SK-N-SH (cell line): ENCODE results near the gene GPR155. TPM values are rescaled to one million over a fixed set of nuclear protein-coding genes. Genes with fewer than 3 reads are reported as not detected.

Experiments used
- CTCF ChIA-PET: fragments of 300-600, 350-600 bp; formaldehyde crosslinking; extraction: SDS; loops from one replicate; lab custom pipeline; 2021; lab: Yijun Ruan, JAX
- POLR2A ChIA-PET: fragments of 350-600 bp; sonication (Branson Sonifier 250); formaldehyde crosslinking; extraction: SDS; loops from one replicate; lab custom pipeline; 2020; ENCODE audit warnings: antibody characterized with exemption, inconsistent platforms; lab: Yijun Ruan, JAX
- DNase-seq: peaks from one replicate; pipeline ENCODE4 v3.0.0; 2012
- H2AFZ ChIP-seq: fragments of 200-600 bp; sonication (generic); 2 replicates; pipeline ENCODE4 v1.8.1; 2016; ENCODE audit warnings: antibody characterized with exemption, mild to moderate bottlenecking, low read depth
- H3F3A ChIP-seq: fragments of 200-600 bp; sonication (generic); replicated peaks from 2 replicates; pipeline ENCODE3; 2016; ENCODE audit warnings: antibody characterized with exemption, mild to moderate bottlenecking; ENCODE audit not compliant: insufficient read depth
- H3K27ac ChIP-seq, 2 experiments: fragments of 200-500 bp in 1 of 2; fragments of 200-600 bp in 1 of 2; sonication (Bioruptor generic) in 1 of 2; sonication (generic), shearing (Covaris generic) in 1 of 2; 2 replicates each; pipeline versions ENCODE4 v1.5.1 to v1.6.1; 2014 to 2016; ENCODE audit warnings: low read depth in 2 of 2, inconsistent platforms in 1 of 2, low read length in 1 of 2, mild to moderate bottlenecking in 1 of 2, mixed read lengths in 1 of 2
- H3K27me3 ChIP-seq: fragments of 200-600 bp; sonication (generic), shearing (Covaris generic); 2 replicates; pipeline ENCODE4 v1.6.1; 2016; ENCODE audit warnings: mixed run types; ENCODE audit not compliant: insufficient read depth
- H3K36me3 ChIP-seq, 2 experiments: fragments of 200-500 bp in 1 of 2; fragments of 200-600 bp in 1 of 2; sonication (Bioruptor generic) in 1 of 2; sonication (generic) in 1 of 2; replicated peaks in 1 of 2; 2 replicates each; pipeline versions ENCODE3 to v1.5.1; 2014 to 2016; ENCODE audit warnings: low read length in 1 of 2, mild to moderate bottlenecking in 1 of 2; ENCODE audit not compliant: insufficient read depth in 2 of 2, control insufficient read depth in 1 of 2
- H3K4me1 ChIP-seq, 2 experiments: fragments of 200-500 bp in 1 of 2; fragments of 200-600 bp in 1 of 2; sonication (Bioruptor generic) in 1 of 2; sonication (generic), shearing (Covaris generic) in 1 of 2; 2 replicates each; pipeline versions ENCODE4 v1.5.1 to v1.6.1; 2014 to 2016; ENCODE audit warnings: low read depth in 1 of 2, low read length in 1 of 2, mixed run types in 1 of 2; ENCODE audit not compliant: insufficient read depth in 2 of 2, control insufficient read depth in 1 of 2
- H3K4me2 ChIP-seq: fragments of 200-600 bp; sonication (generic), shearing (Covaris generic); 2 replicates; pipeline ENCODE4 v1.6.1; 2017; ENCODE audit warnings: mixed run types
- H3K4me3 ChIP-seq, 2 experiments: fragments of 200-500 bp in 1 of 2; fragments of 200-600 bp in 1 of 2; sonication (Bioruptor generic) in 1 of 2; sonication (generic), shearing (Covaris generic) in 1 of 2; 2 replicates each; pipeline versions ENCODE4 v1.5.1 to v1.8.1; 2014 to 2016; ENCODE audit warnings: low read depth in 2 of 2, inconsistent platforms in 1 of 2, low read length in 1 of 2, mild to moderate bottlenecking in 1 of 2, mixed read lengths in 1 of 2, moderate library complexity in 1 of 2
- H3K79me2 ChIP-seq: fragments of 200-600 bp; sonication (generic); 2 replicates; pipeline ENCODE4 v1.8.1; 2017; ENCODE audit warnings: mild to moderate bottlenecking; ENCODE audit not compliant: insufficient read depth
- H3K9ac ChIP-seq: fragments of 200-600 bp; sonication (generic); 2 replicates; pipeline ENCODE4 v1.6.1; 2017; ENCODE audit warnings: mixed run types
- H3K9me2 ChIP-seq: fragments of 200-600 bp; sonication (generic); 2 replicates; pipeline ENCODE4 v1.6.1; 2017; ENCODE audit warnings: mixed run types
- H3K9me3 ChIP-seq: fragments of 200-600 bp; sonication (generic); 2 replicates; pipeline ENCODE4 v1.6.1; 2017; ENCODE audit warnings: mixed run types, mild to moderate bottlenecking, moderate library complexity
- H4K20me1 ChIP-seq: fragments of 200-600 bp; sonication (generic); 2 replicates; pipeline ENCODE4 v1.6.1; 2017; ENCODE audit warnings: mild to moderate bottlenecking, mixed run types; ENCODE audit not compliant: insufficient read depth
- CHD2 ChIP-seq: fragments of 150-350 bp; IDR thresholded peaks from 2 replicates; pipeline ENCODE4 v1.6.1; 2018; ENCODE audit warnings: low read length; ENCODE audit not compliant: partially characterized antibody
- ELF1 ChIP-seq: IDR thresholded peaks from 2 replicates; pipeline ENCODE4 v1.4.0; 2012
- EZH2phosphoT487 ChIP-seq: fragments of 200-600 bp; sonication (generic); IDR thresholded peaks from 2 replicates; pipeline ENCODE4 v1.6.1; 2017; ENCODE audit warnings: low read depth, mixed run types, mild to moderate bottlenecking, antibody characterized with exemption, moderate library complexity, borderline replicate concordance
- FOSL2 ChIP-seq: IDR thresholded peaks from 2 replicates; pipeline ENCODE4 v1.4.0; 2012; ENCODE audit warnings: low read depth, mild to moderate bottlenecking, moderate library complexity, borderline replicate concordance
- FOXJ3 ChIP-seq: sonication (generic); formaldehyde crosslinking; IDR thresholded peaks from 2 replicates; pipeline ENCODE4 v1.5.1; 2020; ENCODE audit warnings: mild to moderate bottlenecking, missing genetic modification reagents
- FOXM1 ChIP-seq: IDR thresholded peaks from 2 replicates; pipeline ENCODE4 v1.4.0; 2012; ENCODE audit warnings: low read depth, mild to moderate bottlenecking
- GABPA ChIP-seq: IDR thresholded peaks from 2 replicates; pipeline ENCODE4 v1.4.0; 2012; ENCODE audit warnings: low read depth, mild to moderate bottlenecking
- GATA2 ChIP-seq: sonication (generic); formaldehyde crosslinking; IDR thresholded peaks from 2 replicates; pipeline ENCODE4 v1.5.0; 2020; ENCODE audit warnings: mild to moderate bottlenecking, missing genetic modification reagents
- IRF3 ChIP-seq: fragments of 150-350 bp; IDR thresholded peaks from 2 replicates; pipeline ENCODE4 v1.6.1; 2016; ENCODE audit warnings: mild to moderate bottlenecking, low read depth, low read length
- JUND ChIP-seq: IDR thresholded peaks from 2 replicates; pipeline ENCODE4 v1.4.0; 2012
- MAX ChIP-seq: IDR thresholded peaks from 2 replicates; pipeline ENCODE4 v1.4.0; 2012; ENCODE audit warnings: low read depth
- MEF2A ChIP-seq: IDR thresholded peaks from 2 replicates; pipeline ENCODE4 v1.4.0; 2012; ENCODE audit warnings: low read depth, borderline replicate concordance
- MXI1 ChIP-seq: IDR thresholded peaks from 2 replicates; pipeline ENCODE4 v1.6.1; 2012; ENCODE audit warnings: mild to moderate bottlenecking, low read depth, low read length, improper control_type of control experiment
- NFIC ChIP-seq: IDR thresholded peaks from 2 replicates; pipeline ENCODE4 v1.4.0; 2012; ENCODE audit warnings: borderline replicate concordance
- PBX3 ChIP-seq: IDR thresholded peaks from 2 replicates; pipeline ENCODE4; 2012
- POLR2AphosphoS5 ChIP-seq: IDR thresholded peaks from 2 replicates; pipeline ENCODE4 v1.6.1; 2012; ENCODE audit warnings: low read depth, low read length
- RAD21 ChIP-seq: IDR thresholded peaks from 2 replicates; pipeline ENCODE4 v1.6.1; 2012; ENCODE audit warnings: mild to moderate bottlenecking, low read length
- RCOR1 ChIP-seq: fragments of 150-350 bp; IDR thresholded peaks from 2 replicates; pipeline ENCODE4 v1.6.1; 2017; ENCODE audit warnings: antibody characterized with exemption, low read length
- RXRA ChIP-seq: IDR thresholded peaks from 2 replicates; pipeline ENCODE4 v1.4.0; 2012; ENCODE audit warnings: low read depth, mild to moderate bottlenecking, borderline replicate concordance
- SIN3A ChIP-seq: IDR thresholded peaks from 2 replicates; pipeline ENCODE4 v1.6.1; 2012; ENCODE audit warnings: low read depth, mild to moderate bottlenecking, low read length, moderate library complexity, borderline replicate concordance
- SMC3 ChIP-seq: IDR thresholded peaks from 2 replicates; pipeline ENCODE4 v1.6.1; 2012; ENCODE audit warnings: low read depth, low read length, improper control_type of control experiment
- TCF12 ChIP-seq: IDR thresholded peaks from 2 replicates; pipeline ENCODE4 v1.4.0; 2012
- TEAD4 ChIP-seq: IDR thresholded peaks from 2 replicates; pipeline ENCODE4 v1.4.0; 2012; ENCODE audit warnings: mild to moderate bottlenecking, borderline replicate concordance; ENCODE audit not compliant: insufficient read depth
- USF1 ChIP-seq: IDR thresholded peaks from 2 replicates; pipeline ENCODE4 v1.4.0; 2012; ENCODE audit warnings: low read depth, borderline replicate concordance
- USF2 ChIP-seq: fragments of 150-350 bp; IDR thresholded peaks from 2 replicates; pipeline ENCODE4 v1.6.1; 2017; ENCODE audit warnings: antibody characterized with exemption, low read length, low read depth, borderline replicate concordance
- YY1 ChIP-seq: IDR thresholded peaks from 2 replicates; pipeline ENCODE4 v1.4.0; 2012; ENCODE audit warnings: low read depth, mild to moderate bottlenecking
- ZBTB33 ChIP-seq: IDR thresholded peaks from 2 replicates; pipeline ENCODE4 v1.4.0; 2012; ENCODE audit warnings: low read depth, borderline replicate concordance
- WGBS: methylation state at CpG from one replicate; pipeline ENCODE4 v1.1.6; 2017; ENCODE audit warnings: low lambda C conversion rate; 5-methylcytosine and 5-hydroxymethylcytosine counted together
- polyA plus RNA-seq, 3 experiments: library from polyadenylated mRNA; depleted of rRNA; stranded (reverse); fragments of >200 nt; gene quantifications; 2 replicates each; pipeline ENCODE4 v1.2.3, GENCODE V29; 2012

GPR155 gene
- polyA plus RNA-seq, 1 of the 3 experiments (the other 2 are of a cell fraction) = 3.5 TPM

GRCh38 chr2:174395284-174395968 is 91.4 kb downstream of the GPR155 start, which contains the start of gene SCRN3:
Gene SCRN3 (plus strand): TSS chr2:174395730. CDS start chr2:174398284, 2,554 bp downstream.
- H3K9me3 ChIP-seq = no peaks in the 10 kb centered on the region
- WGBS = 1% methylated on average over 21 of the region's 35 CpGs
- H3F3A ChIP-seq = peaks cover 6% of the 10 kb centered on the region
- no peaks in the 10 kb centered on the region for H3K9me2 ChIP-seq
- CTCF ChIA-PET = interaction anchor here (0.9 to 1.2 kb wide), 4 partner anchors 9 to 66 kb away, joined by 3 to 5 read pairs (median 4); no protein-coding TSS in a partner anchor
- H3K27ac ChIP-seq = peak within 1 kb of the TSS; percentile 76 to 83
- peak within 1 kb of the TSS; percentile 75 to 99 for H3K4me3 ChIP-seq
- no peaks in the 10 kb centered on the region for H3K27me3 ChIP-seq
- peak within 1 kb of the TSS; percentile 76 for H3K9ac ChIP-seq
- H3K36me3 ChIP-seq = peaks cover 19% of the 10 kb centered on the region in 2 experiments
- H2AFZ ChIP-seq = peak within 1 kb of the TSS; percentile 95
- peak within 1 kb of the TSS; percentile 83 for H3K4me2 ChIP-seq
- peak; percentile 87 for DNase-seq
- peaks cover 0 to 4% of the 10 kb centered on the region in 2 experiments; a peak in 2 of 4 replicates for H3K4me1 ChIP-seq
- no peaks in the 10 kb centered on the region for H4K20me1 ChIP-seq
- POLR2A ChIA-PET = interaction anchor here (0.5 to 1.0 kb wide), 4 partner anchors 18 to 55 kb away, joined by 3 to 4 read pairs (median 3); no protein-coding TSS in a partner anchor
- H3K79me2 ChIP-seq = peaks cover 56% of the 10 kb centered on the region
- TF ChIP-seq TEAD4 (no peak), RCOR1 (no peak), MXI1 (peak; percentile 87), EZH2phosphoT487 (no peak), IRF3 (no peak), RXRA (no peak), GATA2 (CRISPR knock-in tag) (no peak), USF2 (no peak), NFIC (no peak), RAD21 (no peak), CHD2 (peak; percentile 79), GABPA (peak; percentile 99), USF1 (no peak), MAX (peak; percentile 72), FOXM1 (no peak), FOSL2 (no peak), SIN3A (peak; percentile 72; the same call in 1 of the 2 replicates), TCF12 (peak; percentile 22; the same call in 1 of the 2 replicates), POLR2AphosphoS5 (peak; percentile 68), ELF1 (peak; percentile 87), MEF2A (no peak), JUND (no peak), SMC3 (no peak), PBX3 (peak; percentile 52), ZBTB33 (no peak), FOXJ3 (CRISPR knock-in tag) (0 out of 2 replicates have a peak, but pooled peaks have one; percentile 55), YY1 (no peak)
